GM12872 (cell line): ENCODE measurements around the gene CLECL1.

Experiments
- TF ChIP-seq, protein P1 (sequence below): IDR thresholded peaks from 3 replicates; pipeline ENCODE4 v1.5.1; 2011; ENCODE audit warnings: low read depth, mild to moderate bottlenecking, low read length, moderate library complexity; ENCODE audit not compliant: insufficient read depth

The CLECL1 gene

DNA sequence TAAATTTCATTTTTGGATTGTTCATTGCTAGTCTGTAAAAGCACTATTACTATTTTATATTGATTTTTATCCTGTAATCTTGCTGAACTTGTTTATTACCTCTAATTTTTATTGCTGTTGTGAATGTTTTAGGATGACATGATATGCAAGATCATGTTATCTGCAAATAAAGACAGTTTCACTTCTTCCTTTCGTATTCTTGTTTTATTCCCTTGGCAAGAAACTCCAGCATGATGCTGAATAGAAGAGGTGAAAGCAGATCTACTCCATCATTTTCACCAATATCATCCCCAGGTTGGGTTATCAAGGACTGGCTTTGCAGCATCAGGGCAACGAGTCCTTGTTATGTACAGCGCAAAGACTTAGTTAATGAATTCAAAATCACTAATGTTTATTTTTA is 2.7 kb upstream of the CLECL1 start:
- TF ChIP-seq, protein P1, sequence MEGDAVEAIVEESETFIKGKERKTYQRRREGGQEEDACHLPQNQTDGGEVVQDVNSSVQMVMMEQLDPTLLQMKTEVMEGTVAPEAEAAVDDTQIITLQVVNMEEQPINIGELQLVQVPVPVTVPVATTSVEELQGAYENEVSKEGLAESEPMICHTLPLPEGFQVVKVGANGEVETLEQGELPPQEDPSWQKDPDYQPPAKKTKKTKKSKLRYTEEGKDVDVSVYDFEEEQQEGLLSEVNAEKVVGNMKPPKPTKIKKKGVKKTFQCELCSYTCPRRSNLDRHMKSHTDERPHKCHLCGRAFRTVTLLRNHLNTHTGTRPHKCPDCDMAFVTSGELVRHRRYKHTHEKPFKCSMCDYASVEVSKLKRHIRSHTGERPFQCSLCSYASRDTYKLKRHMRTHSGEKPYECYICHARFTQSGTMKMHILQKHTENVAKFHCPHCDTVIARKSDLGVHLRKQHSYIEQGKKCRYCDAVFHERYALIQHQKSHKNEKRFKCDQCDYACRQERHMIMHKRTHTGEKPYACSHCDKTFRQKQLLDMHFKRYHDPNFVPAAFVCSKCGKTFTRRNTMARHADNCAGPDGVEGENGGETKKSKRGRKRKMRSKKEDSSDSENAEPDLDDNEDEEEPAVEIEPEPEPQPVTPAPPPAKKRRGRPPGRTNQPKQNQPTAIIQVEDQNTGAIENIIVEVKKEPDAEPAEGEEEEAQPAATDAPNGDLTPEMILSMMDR, result no peak

GRCh38 chr12:9731797-9732196 is 1.1 kb downstream of the CLECL1 start:
- TF ChIP-seq, protein P1, result no peak

GRCh38 chr12:9731393-9731792 is 1.5 kb downstream of the CLECL1 start:
- TF ChIP-seq, protein P1, result no peak

DNA sequence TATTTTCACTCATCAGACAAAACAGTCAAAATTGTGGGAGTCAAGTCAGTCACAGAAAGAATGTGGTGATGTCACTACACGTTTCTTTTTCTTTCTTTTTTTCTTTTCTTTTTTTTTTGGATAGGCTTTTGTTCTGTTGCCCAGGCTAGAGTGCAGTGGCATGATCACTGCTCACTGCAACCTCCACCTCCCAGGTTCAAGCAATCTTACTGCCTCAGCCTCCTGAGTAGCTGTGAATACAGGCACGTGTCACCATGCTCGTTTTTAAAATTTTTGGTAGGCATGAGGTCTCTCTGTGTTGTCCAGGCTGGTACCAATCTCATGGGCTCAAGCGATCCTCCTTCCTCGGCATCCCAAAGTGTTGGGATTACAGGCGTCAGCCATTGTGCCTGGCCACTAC is 2.3 kb downstream of the CLECL1 start:
- TF ChIP-seq, protein P1, result no peak

GRCh38 chr12:9730011-9730410 is 2.9 kb downstream of the CLECL1 start:
- TF ChIP-seq, protein P1, result no peak

GRCh38 chr12:9729082-9729481 is 3.8 kb downstream of the CLECL1 start:
- TF ChIP-seq, protein P1, result no peak

GRCh38 chr12:9727813-9728212 is 5.1 kb downstream of the CLECL1 start:
- TF ChIP-seq, protein P1, result no peak

GRCh38 chr12:9725213-9725870 is 7.6 kb downstream of the CLECL1 start:
- TF ChIP-seq, protein P1, result no peak
